Keratinocyte (primary cell): ENCODE data around the gene NEURL1. TPM values are rescaled to one million over a fixed set of nuclear protein-coding genes. Genes with fewer than 3 reads are reported as not detected.
"Not testable (repeated sequence)": the region's sequence is repeated elsewhere in the genome, so short reads cannot be mapped to it uniquely, and the experiment has no call there.

Experiments
- DNase-seq: peaks from one replicate; pipeline ENCODE4 v3.0.0-alpha.2; 2011; ENCODE audit warnings: low read depth, missing footprints, low spot score
- FAIRE-seq: peaks from 2 replicates; lab custom pipeline; 2011; peaks lifted over from hg19 to GRCh38; lab: Jason Lieb, UNC
- H2AFZ ChIP-seq: 2 replicates; pipeline ENCODE4 v1.6.0; 2012; ENCODE audit warnings: low read length, control low read depth, inconsistent platforms; ENCODE audit not compliant: control insufficient read depth
- H3K27ac ChIP-seq: 2 replicates; pipeline ENCODE4 v1.5.1; 2011; ENCODE audit warnings: low read length; ENCODE audit not compliant: control insufficient read depth, insufficient read depth
- H3K27me3 ChIP-seq: 3 replicates; pipeline ENCODE4 v1.6.0; 2011; ENCODE audit warnings: low read length; ENCODE audit not compliant: control insufficient read depth, insufficient read depth; ENCODE audit errors: extremely low read depth
- H3K36me3 ChIP-seq, 2 experiments: 2 replicates in 1 of 2; 3 replicates in 1 of 2; pipeline ENCODE4 v1.5.1; 2011; ENCODE audit warnings: low read length in 2 of 2, mild to moderate bottlenecking in 1 of 2; ENCODE audit not compliant: control insufficient read depth in 2 of 2, insufficient read depth in 2 of 2; ENCODE audit errors: extremely low read depth in 1 of 2
- H3K4me1 ChIP-seq: 3 replicates; pipeline ENCODE4 v1.5.1; 2011; ENCODE audit warnings: low read length; ENCODE audit not compliant: control insufficient read depth, insufficient read depth; ENCODE audit errors: extremely low read depth
- H3K4me2 ChIP-seq: 3 replicates; pipeline ENCODE4 v1.6.0; 2011; ENCODE audit warnings: low read depth, low read length; ENCODE audit not compliant: control insufficient read depth, insufficient read depth; ENCODE audit errors: extremely low read depth
- H3K4me3 ChIP-seq, 3 experiments: fragments of 200-600 bp in 1 of 3; sonication (generic) in 1 of 3; 2 replicates in 2 of 3; 3 replicates in 1 of 3; pipeline ENCODE4 v1.5.1; 2011 to 2016; ENCODE audit warnings: low read length in 3 of 3, mild to moderate bottlenecking in 3 of 3, control low read depth in 2 of 3, inconsistent platforms in 1 of 3, low read depth in 1 of 3, mixed read lengths in 1 of 3, mixed run types in 1 of 3, moderate library complexity in 1 of 3; ENCODE audit not compliant: control insufficient read depth in 2 of 3, insufficient read depth in 2 of 3; ENCODE audit errors: extremely low read depth in 1 of 3
- H3K79me2 ChIP-seq: 2 replicates; pipeline ENCODE4 v1.6.0; 2012; ENCODE audit warnings: low read length; ENCODE audit not compliant: control insufficient read depth, insufficient read depth
- H3K9ac ChIP-seq: 3 replicates; pipeline ENCODE4 v1.6.0; 2011; ENCODE audit warnings: low read length; ENCODE audit not compliant: control insufficient read depth, insufficient read depth; ENCODE audit errors: extremely low read depth
- H3K9me1 ChIP-seq: 3 replicates; pipeline ENCODE4 v1.6.0; 2011; ENCODE audit warnings: low read length; ENCODE audit not compliant: control insufficient read depth, insufficient read depth; ENCODE audit errors: extremely low read depth
- H3K9me3 ChIP-seq: 2 replicates; pipeline ENCODE4 v1.5.1; 2012; ENCODE audit warnings: low read depth, low read length; ENCODE audit not compliant: control insufficient read depth
- H4K20me1 ChIP-seq: 3 replicates; pipeline ENCODE4 v1.6.0; 2011; ENCODE audit warnings: low read length; ENCODE audit not compliant: control insufficient read depth, insufficient read depth; ENCODE audit errors: extremely low read depth
- CTCF ChIP-seq, 3 experiments: IDR thresholded peaks in 1 of 3; conservative IDR thresholded peaks in 1 of 3; optimal IDR thresholded peaks in 1 of 3; 2 replicates in 2 of 3; 3 replicates in 1 of 3; pipeline versions ENCODE3 to v1.5.1; 2011; ENCODE audit warnings: low read length in 3 of 3, mild to moderate bottlenecking in 3 of 3, moderate library complexity in 2 of 3, control low read depth in 1 of 3, inconsistent platforms in 1 of 3; ENCODE audit not compliant: insufficient read depth in 2 of 3; ENCODE audit errors: extremely low read depth in 1 of 3
- EZH2 ChIP-seq: IDR thresholded peaks from one replicate; pipeline ENCODE4 v1.6.1; 2012; ENCODE audit warnings: inconsistent platforms, mild to moderate bottlenecking, low read length, moderate library complexity
- dilution Hi-C: fragments of 300-500 bp; cut with MboI; formaldehyde crosslinking; loops from one replicate; pipeline ENCODE4 v1.7.0; 2020; ENCODE audit warnings: low sequenced_read_pairs; ENCODE audit not compliant: extremely low pct_ligation_motif_present
- polyA plus RNA-seq, 5 experiments: library from polyadenylated mRNA; depleted of rRNA in 3 of 5; stranded (reverse) in 3 of 5; stranded (forward) in 1 of 5; unstranded in 1 of 5; fragments of >200 nt; gene quantifications; 1 replicate in 1 of 5; 2 replicates in 3 of 5; 3 replicates in 1 of 5; pipeline versions ENCODE4 v1.2.1 to v1.2.3, GENCODE V29; 2011 to 2012; ENCODE audit warnings: missing spikeins in 2 of 5, low read depth in 1 of 5, low replicate concordance in 1 of 5

Gene NEURL1
- polyA plus RNA-seq, 1 donor (not counting 4 experiments of a cell fraction or from before 2014, with no cell fraction given) = 0.03 TPM

DNA sequence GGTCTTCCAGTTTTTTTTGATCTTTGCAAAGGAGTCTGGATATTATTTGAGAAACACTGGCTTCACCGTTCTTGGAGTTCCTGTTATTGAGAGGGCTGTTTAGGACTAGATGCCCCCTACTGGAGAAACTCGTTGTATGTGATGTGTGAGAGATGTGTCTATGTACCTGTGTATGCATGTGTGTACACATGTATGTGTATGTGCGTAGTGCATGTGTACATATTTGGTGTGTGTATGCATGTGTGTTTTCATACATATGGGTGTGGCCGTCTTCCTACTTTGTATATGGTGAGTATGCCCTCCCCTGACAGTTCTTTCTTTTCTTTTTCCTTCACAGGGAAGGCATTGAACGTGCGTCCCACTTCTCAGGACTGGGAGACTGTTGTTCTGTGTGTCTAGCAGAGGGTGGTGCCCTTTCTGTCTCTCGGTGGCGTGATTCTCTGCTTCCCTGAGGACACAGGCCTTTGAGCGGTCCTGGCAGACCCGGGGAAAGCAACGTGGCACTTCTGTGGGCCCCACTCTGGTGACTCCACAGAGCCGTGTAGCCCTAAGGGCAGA, 11.5 kb upstream of the NEURL1 start:
- no peak overlapping the region for H2AFZ ChIP-seq
- H3K36me3 ChIP-seq = no peaks in the 10 kb centered on the region
- H3K9ac ChIP-seq = no peak overlapping the region
- peaks cover 8% of the 10 kb centered on the region for H3K4me1 ChIP-seq
- H3K27me3 ChIP-seq = no peaks in the 10 kb centered on the region
- no peak overlapping the region for H3K4me3 ChIP-seq
- TF ChIP-seq CTCF (optimal IDR thresholded peaks at IDR 0.05 in 1 of 3, IDR thresholded peaks at IDR 0.05 in 1 of 3, conservative IDR thresholded peaks at IDR 0.05 in 1 of 3; ENCODE audit: extremely low read depth in 1 of 3, insufficient read depth in 2 of 3, low read length in 3 of 3) (peak; percentile 52 to 66 (median 65)), EZH2 (no peak)
- H3K27ac ChIP-seq = no peak overlapping the region
- no peaks in the 10 kb centered on the region for H3K79me2 ChIP-seq
- dilution Hi-C loops = no loop called here
- DNase-seq (no peak), FAIRE-seq (peak; percentile 68)
- H3K4me2 ChIP-seq = no peak overlapping the region
- no peaks in the 10 kb centered on the region for H3K9me3 ChIP-seq
- no peaks in the 10 kb centered on the region for H4K20me1 ChIP-seq
- no peaks in the 10 kb centered on the region for H3K9me1 ChIP-seq

DNA sequence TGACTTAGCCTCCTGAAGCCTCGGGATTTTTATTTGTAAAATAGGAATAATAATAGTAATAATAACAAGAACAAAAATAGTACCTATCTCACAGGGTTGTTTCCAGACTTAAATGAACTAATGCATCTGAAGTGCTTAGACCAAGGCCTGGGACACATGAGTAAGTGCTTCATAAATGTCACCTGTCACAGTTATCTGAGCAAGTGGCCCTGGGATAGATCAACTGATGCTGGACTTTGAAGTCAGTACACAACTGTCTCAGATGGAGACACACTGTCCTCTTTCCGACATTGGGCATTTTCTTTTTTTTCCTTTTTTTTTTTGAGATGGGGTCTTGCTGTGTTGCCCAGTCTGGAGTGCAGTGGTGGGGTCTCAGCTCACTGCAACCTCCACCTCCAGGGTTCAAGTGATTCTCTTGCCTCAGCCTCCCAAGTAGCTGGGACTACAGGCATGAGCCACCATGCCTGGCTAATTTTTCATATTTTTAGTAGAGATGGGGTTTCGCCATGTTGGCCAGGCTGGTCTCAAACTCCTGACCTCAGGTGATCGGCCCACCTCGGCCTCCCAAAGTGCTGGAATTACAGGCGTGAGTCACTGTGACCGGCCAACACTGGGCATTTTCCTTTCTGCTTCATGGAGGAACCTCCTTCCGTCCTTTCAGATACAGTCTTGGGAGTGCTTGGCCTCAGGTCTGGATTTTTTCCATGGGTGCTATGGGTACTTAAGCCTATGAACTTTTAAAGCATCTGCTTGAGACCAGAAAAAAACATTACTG, 6.7 kb upstream of the NEURL1 start:
- dilution Hi-C loops, DNase-seq, H3K9ac ChIP-seq, H3K9me1 ChIP-seq, H3K27me3 ChIP-seq, H3K79me2 ChIP-seq, H3K27ac ChIP-seq, H3K4me3 ChIP-seq, H3K9me3 ChIP-seq, H4K20me1 ChIP-seq, H3K4me2 ChIP-seq, FAIRE-seq, H3K36me3 ChIP-seq, H2AFZ ChIP-seq: not testable (repeated sequence)
- H3K4me1 ChIP-seq = peaks cover 17% of the 10 kb centered on the region
